Myocyte (in vitro differentiated cells): Measurements from ENCODE around the gene PCSK5. TPM values are rescaled to one million over a fixed set of nuclear protein-coding genes. Genes with fewer than 3 reads are reported as not detected.

Source experiments
- DNase-seq: peaks from one replicate; pipeline ENCODE4 v3.0.0-alpha.2; 2012; ENCODE audit warnings: low read depth
- total RNA-seq: library from RNA; depleted of rRNA; stranded (reverse); fragments of >200 nt; gene quantifications from 2 replicates; pipeline ENCODE4 v1.2.3, GENCODE V29; 2014

Gene PCSK5
- total RNA-seq, 1 donor from 2014 or later, result 5.4 TPM

GRCh38 chr9:76231001-76231400 is 340.5 kb downstream of the PCSK5 start:
- no peak for DNase-seq

DNA sequence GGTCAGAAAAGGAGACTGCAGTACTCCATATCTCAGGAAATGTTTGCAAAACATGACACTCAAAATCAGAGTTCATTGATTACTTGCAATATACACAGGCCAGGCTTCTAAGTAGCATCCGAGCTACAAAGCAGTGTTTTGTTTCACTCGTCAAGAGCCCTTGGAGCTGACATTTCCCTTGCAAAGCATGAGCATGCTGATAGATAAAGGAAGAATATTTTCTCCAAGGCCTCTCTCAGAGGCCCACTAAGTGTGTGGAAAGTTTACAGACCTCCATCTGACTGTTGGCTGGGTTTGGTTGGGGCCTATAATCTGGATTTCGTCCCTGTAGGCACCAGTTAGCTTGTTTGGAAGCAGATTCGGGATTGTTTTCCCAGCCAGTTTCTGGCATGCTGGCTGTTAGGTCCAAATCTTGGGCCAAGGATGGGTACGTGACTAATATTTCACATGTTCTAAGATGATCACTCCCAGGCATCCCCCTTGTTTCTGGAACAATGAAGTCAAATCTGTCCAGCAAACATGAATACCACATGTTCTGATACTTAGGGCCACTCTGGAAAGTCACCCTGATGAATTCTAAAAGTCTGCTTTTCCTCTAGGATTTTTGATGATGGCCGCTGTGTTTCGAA is 342.5 kb downstream of the PCSK5 start:
- DNase-seq, result no peak

GRCh38 chr9:76240578-76240977 is 350.1 kb downstream of the PCSK5 start:
- DNase-seq, result no peak

- no peak for DNase-seq
These were observed 355.0 kb downstream of the PCSK5 start for GRCh38 chr9:76245518-76245917.

DNA sequence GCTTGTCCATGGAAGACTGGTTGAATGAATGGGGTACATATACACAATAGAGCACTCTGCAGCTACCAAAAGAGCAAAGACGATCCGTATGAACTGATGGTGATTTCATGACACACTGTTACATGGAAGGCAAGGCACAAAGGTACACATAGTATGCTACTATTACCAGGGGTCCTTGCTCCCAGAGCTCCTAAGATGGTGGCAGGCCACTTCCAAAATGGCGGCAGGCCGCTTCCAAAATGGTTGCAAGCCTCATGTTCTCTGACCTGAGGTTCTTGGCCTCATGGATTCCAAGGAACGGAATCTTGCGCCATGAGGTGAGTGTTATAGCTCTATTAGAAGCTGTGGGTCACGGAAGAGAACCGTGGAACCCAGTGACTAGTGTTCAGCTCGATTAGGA is 356.2 kb downstream of the PCSK5 start:
- DNase-seq, result no peak

GRCh38 chr9:76247426-76247825 is 357.0 kb downstream of the PCSK5 start:
- no peak for DNase-seq

DNA sequence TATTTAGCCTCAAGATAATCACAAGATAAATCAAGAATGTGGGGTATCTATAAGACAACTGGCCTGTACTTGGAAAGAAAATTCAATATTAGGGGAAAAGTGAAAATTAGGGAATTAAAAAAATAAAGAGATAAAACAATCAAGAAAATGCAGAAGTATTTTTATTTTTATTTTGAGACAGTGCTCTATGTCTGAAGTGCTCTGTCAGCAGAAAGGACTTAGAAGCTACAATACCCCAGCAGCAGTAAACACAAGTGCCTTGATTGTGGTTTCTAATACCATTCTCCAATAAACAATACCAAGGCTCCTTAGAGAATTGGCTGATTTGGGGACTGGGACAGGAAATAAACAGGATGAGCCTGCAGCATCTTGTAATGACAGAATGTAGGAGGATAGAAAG is 358.8 kb downstream of the PCSK5 start:
- no peak for DNase-seq

- peak; percentile 60 for DNase-seq
These were observed 365.4 kb downstream of the PCSK5 start for GRCh38 chr9:76255781-76256455.

- DNase-seq, result no peak
These were observed 366.8 kb downstream of the PCSK5 start for GRCh38 chr9:76257311-76257710.

DNA sequence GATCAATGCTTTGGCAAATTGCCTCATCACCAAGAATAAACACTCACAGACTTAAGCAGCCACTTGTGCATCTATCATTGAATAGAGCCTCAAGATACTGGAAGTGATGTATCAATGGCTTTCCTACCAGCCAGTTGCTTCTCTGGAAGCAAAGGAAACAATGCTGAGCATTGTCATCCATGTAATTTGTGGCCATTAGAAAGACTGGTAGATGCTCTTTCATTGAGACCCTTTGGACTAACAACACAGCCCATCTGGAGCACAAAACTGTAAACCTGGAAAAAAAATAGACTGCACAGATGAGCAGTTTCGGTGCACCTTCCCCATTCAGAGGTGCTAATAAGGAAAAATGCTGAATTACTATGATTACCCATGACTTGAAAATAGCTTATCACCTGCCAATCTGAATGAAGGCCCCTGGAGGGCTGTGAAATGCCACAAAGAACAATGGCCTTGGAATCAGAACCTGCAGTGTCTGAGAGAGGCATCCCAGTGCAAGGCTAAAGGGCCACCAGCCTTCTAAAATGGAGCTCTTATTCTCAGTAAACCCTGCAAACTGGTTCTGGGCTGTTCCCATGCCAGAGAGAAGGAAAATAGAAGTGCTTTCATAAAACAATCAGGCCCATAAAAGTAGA is 376.3 kb downstream of the PCSK5 start:
- DNase-seq, result no peak

GRCh38 chr9:76267284-76267652 is 376.8 kb downstream of the PCSK5 start:
- no peak for DNase-seq

DNA sequence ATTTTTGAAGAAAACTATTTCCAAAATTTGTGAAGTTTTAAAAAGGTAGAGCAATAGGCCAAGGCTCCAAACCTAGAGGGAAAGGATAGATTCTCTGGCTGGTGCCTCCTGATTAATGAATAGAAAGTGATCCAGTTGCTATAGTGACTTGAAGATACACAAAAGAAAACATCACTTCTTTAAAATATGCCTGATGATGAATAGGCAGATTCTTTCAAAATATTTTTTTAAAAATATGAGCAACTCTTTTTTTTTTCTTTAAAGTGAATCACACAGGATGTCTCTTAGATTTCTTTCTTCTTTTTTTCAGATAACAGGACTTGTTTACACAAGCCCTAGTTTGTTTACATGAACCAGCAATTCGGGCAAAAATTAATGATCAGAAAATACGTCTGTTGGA is 379.3 kb downstream of the PCSK5 start:
- peak; percentile 7 for DNase-seq

DNA sequence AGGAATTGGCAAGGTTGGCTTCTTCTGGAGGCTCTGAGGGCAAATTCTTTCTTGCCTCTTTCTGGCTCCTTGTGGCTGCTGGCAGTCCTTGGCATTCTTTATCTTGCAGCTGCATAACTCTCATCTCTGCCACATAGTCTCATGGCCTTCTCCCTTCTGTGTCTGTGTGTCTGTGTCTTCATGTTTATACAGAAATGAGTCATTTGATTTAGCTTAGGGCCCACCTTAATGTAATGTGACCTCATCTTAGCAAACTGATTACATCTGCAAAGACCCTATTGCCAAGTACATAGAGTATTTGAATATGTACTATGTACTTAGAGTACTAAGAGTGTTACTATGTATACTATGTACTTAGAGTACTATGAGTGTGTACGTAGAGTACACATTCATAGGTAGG is 381.3 kb downstream of the PCSK5 start:
- peak; percentile 29 for DNase-seq

- DNase-seq, result no peak
These were observed 398.6 kb downstream of the PCSK5 start for GRCh38 chr9:76289042-76289441.

DNA sequence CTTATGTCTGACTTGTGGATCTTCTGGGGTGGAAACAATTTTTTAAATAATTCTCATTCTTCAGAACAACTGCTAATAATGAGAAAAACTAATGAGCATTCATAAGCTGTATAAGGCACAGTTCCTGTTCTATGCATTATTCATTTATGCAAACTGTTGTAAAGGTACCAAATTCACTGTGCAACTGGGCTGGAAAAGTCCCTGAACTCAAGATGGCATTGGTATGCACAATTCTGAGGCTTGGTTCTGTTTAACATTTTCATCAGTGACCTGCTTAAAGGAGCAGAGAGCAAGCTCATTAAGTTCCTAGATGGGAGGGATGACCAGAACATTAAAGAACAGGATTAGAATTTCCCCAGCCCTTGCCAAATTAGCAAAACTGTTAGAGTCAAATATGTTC is 399.2 kb downstream of the PCSK5 start:
- no peak for DNase-seq

- peak; percentile 6 for DNase-seq
These were observed 400.1 kb downstream of the PCSK5 start for GRCh38 chr9:76290555-76290954.

- DNase-seq, result peak; percentile 61
These were observed 401.8 kb downstream of the PCSK5 start for GRCh38 chr9:76292246-76292645.

GRCh38 chr9:76292658-76293057 is 402.2 kb downstream of the PCSK5 start:
- DNase-seq, result no peak

GRCh38 chr9:76294301-76294700 is 403.8 kb downstream of the PCSK5 start:
- DNase-seq, result peak; percentile 70

GRCh38 chr9:76296561-76297310 is 406.3 kb downstream of the PCSK5 start:
- DNase-seq, result peak; percentile 90

DNA sequence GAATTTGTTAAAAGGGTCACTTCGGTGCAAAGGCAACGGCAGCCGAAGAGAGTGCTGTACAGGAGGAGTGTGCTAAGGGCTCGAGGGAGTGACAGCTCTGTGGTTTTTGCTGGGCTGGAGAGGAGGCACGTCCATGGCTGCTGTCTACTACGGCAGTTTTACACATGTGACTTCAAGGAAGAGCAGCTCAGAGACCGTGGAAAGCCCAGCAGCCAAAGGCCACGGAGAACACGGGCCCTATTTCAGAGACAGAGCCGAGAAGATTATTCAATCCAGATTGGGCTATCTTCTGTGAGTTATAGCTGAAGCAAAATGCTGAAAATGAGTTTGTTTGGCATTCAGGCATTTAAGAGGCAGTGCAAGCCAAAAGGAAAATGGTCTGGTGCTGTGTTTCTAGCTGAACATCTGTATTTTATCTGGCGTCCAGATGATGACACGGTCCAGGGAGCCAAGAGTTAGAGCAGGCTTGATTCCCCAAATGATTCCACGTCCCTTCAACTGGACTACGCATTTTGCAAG is 407.3 kb downstream of the PCSK5 start:
- DNase-seq, result peak; percentile 82
